Endothelial cell of umbilical vein (primary cell): Measurements from ENCODE around the gene P3H2. TPM values are rescaled to one million over a fixed set of nuclear protein-coding genes. Genes with fewer than 3 reads are reported as not detected.
A peak's percentile ranks its signal among the peaks of the same experiment; 100 is the strongest.

Source experiments
- BruUV-seq: library from RNA; stranded (reverse); fragments of 400-500 nt; replicated peaks from 2 replicates; lab custom pipeline; 2021; lab: Mats Ljungman, UMichigan
- CTCF ChIA-PET: fragments of 300-600, 350-600 bp; sonication (Branson Sonifier 250); formaldehyde crosslinking; loops from one replicate; lab custom pipeline; 2021; ENCODE audit warnings: antibody characterized with exemption, inconsistent platforms; lab: Charles Lee
- POLR2A ChIA-PET: fragments of 300-600, 350-600 bp; sonication (Branson Sonifier 250); formaldehyde crosslinking; loops from one replicate; lab custom pipeline; 2021; ENCODE audit warnings: antibody characterized with exemption, inconsistent platforms; lab: Charles Lee
- DNase-seq: peaks from one replicate; pipeline ENCODE4 v3.0.0-alpha.2; 2011; ENCODE audit warnings: low read depth, low spot score
- FAIRE-seq: peaks from 2 replicates; lab custom pipeline; 2011; peaks lifted over from hg19 to GRCh38; lab: Jason Lieb, UNC
- H2AFZ ChIP-seq: 2 replicates; pipeline ENCODE4 v1.6.0; 2012; ENCODE audit warnings: low read depth, low read length, control low read depth, inconsistent platforms
- H3K27ac ChIP-seq: 2 replicates; pipeline ENCODE4 v1.5.1; 2011; ENCODE audit warnings: low read depth, mild to moderate bottlenecking, control low read depth, low read length, moderate library complexity; ENCODE audit not compliant: insufficient read depth
- H3K27me3 ChIP-seq, 2 experiments: 2 replicates each; pipeline versions ENCODE4 v1.6.0 to v1.6.1; 2011; ENCODE audit warnings: low read length in 2 of 2, mixed read lengths in 1 of 2; ENCODE audit not compliant: control insufficient read depth in 2 of 2, insufficient read depth in 2 of 2
- H3K36me3 ChIP-seq, 2 experiments: 2 replicates in 1 of 2; 3 replicates in 1 of 2; pipeline ENCODE4 v1.5.1; 2011; ENCODE audit warnings: low read length in 2 of 2, mild to moderate bottlenecking in 1 of 2, moderate library complexity in 1 of 2; ENCODE audit not compliant: control insufficient read depth in 2 of 2, insufficient read depth in 2 of 2; ENCODE audit errors: extremely low read depth in 1 of 2
- H3K4me1 ChIP-seq: 3 replicates; pipeline ENCODE4 v1.5.1; 2011; ENCODE audit warnings: mild to moderate bottlenecking, low read length; ENCODE audit not compliant: control insufficient read depth, insufficient read depth; ENCODE audit errors: extremely low read depth
- H3K4me2 ChIP-seq: 2 replicates; pipeline ENCODE4 v1.6.1; 2011; ENCODE audit warnings: low read length, control low read depth, mixed read lengths; ENCODE audit not compliant: insufficient read depth
- H3K4me3 ChIP-seq, 3 experiments: fragments of 200-600 bp in 1 of 3; sonication (generic), shearing (Covaris generic) in 1 of 3; replicated peaks in 1 of 3; 2 replicates each; pipeline ENCODE4 v1.5.1; 2011 to 2016; ENCODE audit warnings: control low read depth in 3 of 3, low read length in 3 of 3, mild to moderate bottlenecking in 2 of 3, inconsistent platforms in 1 of 3, low read depth in 1 of 3, moderate library complexity in 1 of 3; ENCODE audit not compliant: insufficient read depth in 1 of 3
- H3K79me2 ChIP-seq: 2 replicates; pipeline ENCODE4 v1.6.0; 2012; ENCODE audit warnings: low read length, inconsistent platforms; ENCODE audit not compliant: control insufficient read depth, insufficient read depth
- H3K9ac ChIP-seq: replicated peaks from 2 replicates; pipeline ENCODE3; 2011; ENCODE audit warnings: low read length, control low read depth; ENCODE audit not compliant: insufficient read depth; ENCODE audit errors: extremely low read depth
- H3K9me1 ChIP-seq: replicated peaks from 3 replicates; pipeline ENCODE4 v1.6.0; 2011; ENCODE audit warnings: mild to moderate bottlenecking, low read length; ENCODE audit not compliant: control insufficient read depth, insufficient read depth; ENCODE audit errors: extremely low read depth
- H3K9me3 ChIP-seq: replicated peaks from 2 replicates; pipeline ENCODE4 v1.5.1; 2012; ENCODE audit warnings: low read length, inconsistent platforms; ENCODE audit not compliant: control insufficient read depth, insufficient read depth
- H4K20me1 ChIP-seq: replicated peaks from 2 replicates; pipeline ENCODE3; 2011; ENCODE audit warnings: mild to moderate bottlenecking, low read length; ENCODE audit not compliant: control insufficient read depth, insufficient read depth; ENCODE audit errors: extremely low read depth
- FOS ChIP-seq: IDR thresholded peaks from 2 replicates; pipeline ENCODE4 v1.6.1; 2011; ENCODE audit warnings: mild to moderate bottlenecking, low read length, moderate library complexity, borderline replicate concordance; ENCODE audit not compliant: insufficient read depth
- GATA2 ChIP-seq: IDR thresholded peaks from 2 replicates; pipeline ENCODE4 v1.7.0; 2011; ENCODE audit warnings: low read depth, mild to moderate bottlenecking, moderate library complexity, mixed read lengths, low read length; ENCODE audit not compliant: insufficient read length, insufficient read depth
- JUN ChIP-seq: IDR thresholded peaks from 2 replicates; pipeline ENCODE4 v1.6.1; 2011; ENCODE audit warnings: borderline replicate concordance, low read depth; ENCODE audit not compliant: insufficient read length, insufficient read depth
- POLR2A ChIP-seq: IDR thresholded peaks from 2 replicates; pipeline ENCODE4 v1.6.1; 2012; ENCODE audit warnings: low read depth, mild to moderate bottlenecking, control low read depth, low read length
- dilution Hi-C: fragments of 300-500 bp; cut with MboI; formaldehyde crosslinking; loops from one replicate; pipeline ENCODE4 v1.15.0; 2019; ENCODE audit warnings: low sequenced_read_pairs; ENCODE audit not compliant: extremely low pct_ligation_motif_present
- intact Hi-C: fragments of 100-400 bp; cut with micrococcal nuclease; formaldehyde crosslinking; loops from one replicate; pipeline ENCODE4 v1.10.0; 2022
- polyA plus RNA-seq, 4 experiments: library from polyadenylated mRNA; depleted of rRNA in 3 of 4; stranded (reverse) in 3 of 4; unstranded in 1 of 4; fragments of >200 nt; gene quantifications; 2 replicates each; pipeline versions ENCODE4 v1.2.1 to v1.2.3, GENCODE V29; 2011 to 2012; ENCODE audit warnings: missing spikeins in 1 of 4
- total RNA-seq: library from RNA; stranded (reverse); gene quantifications from 2 replicates; pipeline ENCODE4 v1.2.3, GENCODE V29; 2021
- TF ChIP-seq, protein P1 (sequence below): IDR thresholded peaks from 2 replicates; pipeline ENCODE4 v1.6.1; 2011; ENCODE audit not compliant: insufficient read depth, insufficient read length
- TF ChIP-seq, protein P2 (sequence below), 2 donors: IDR thresholded peaks; 1 replicate in 1 of 2; 2 replicates in 1 of 2; pipeline ENCODE4 v1.5.1; 2011; ENCODE audit warnings: low read length in 2 of 2, mild to moderate bottlenecking in 2 of 2, moderate library complexity in 2 of 2, control low read depth in 1 of 2, inconsistent platforms in 1 of 2, low read depth in 1 of 2; ENCODE audit not compliant: insufficient read depth in 1 of 2; ENCODE audit errors: extremely low read depth in 1 of 2

The P3H2 gene
- total and polyA plus RNA-seq, 2 donors (not counting 3 experiments of a cell fraction or from before 2014, with no cell fraction given) = 6.6 to 6.8 TPM

DNA sequence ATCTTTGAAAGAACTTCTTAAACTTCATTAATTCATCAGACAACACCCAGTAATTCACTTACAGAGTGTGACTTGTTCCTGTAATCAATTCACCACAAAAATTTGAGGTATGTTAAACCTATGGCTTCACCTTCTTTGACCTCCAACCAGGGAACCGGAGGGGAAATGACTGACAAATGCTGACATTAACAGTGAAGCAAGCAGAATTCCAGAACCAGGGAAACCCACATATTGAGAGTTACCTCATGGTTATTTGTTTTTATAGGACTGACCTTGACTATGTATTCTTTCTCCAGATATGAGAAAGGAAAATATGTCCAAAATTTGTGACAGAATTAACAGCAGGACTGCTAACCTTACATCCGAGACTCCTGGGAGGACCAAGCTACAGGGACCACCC is 2.7 kb downstream of the P3H2 start:
- FAIRE-seq (no peak), DNase-seq (peak; percentile 27)
- no peaks in the 10 kb centered on the region for H3K9me3 ChIP-seq
- POLR2A ChIA-PET = no interaction called here
- H3K27me3 ChIP-seq = peaks cover 0 to 2% of the 10 kb centered on the region in 2 experiments
- dilution Hi-C loops = no loop called here
- H2AFZ ChIP-seq = no peak overlapping the region
- CTCF ChIA-PET = interaction anchor here (0.5 kb wide), 1 partner anchor 274 kb away, joined by 3 read pairs; no protein-coding TSS in a partner anchor
- intact Hi-C loops = no loop called here
- TF ChIP-seq, protein P1, sequence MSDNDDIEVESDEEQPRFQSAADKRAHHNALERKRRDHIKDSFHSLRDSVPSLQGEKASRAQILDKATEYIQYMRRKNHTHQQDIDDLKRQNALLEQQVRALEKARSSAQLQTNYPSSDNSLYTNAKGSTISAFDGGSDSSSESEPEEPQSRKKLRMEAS = no peak
- TF ChIP-seq, protein P2, sequence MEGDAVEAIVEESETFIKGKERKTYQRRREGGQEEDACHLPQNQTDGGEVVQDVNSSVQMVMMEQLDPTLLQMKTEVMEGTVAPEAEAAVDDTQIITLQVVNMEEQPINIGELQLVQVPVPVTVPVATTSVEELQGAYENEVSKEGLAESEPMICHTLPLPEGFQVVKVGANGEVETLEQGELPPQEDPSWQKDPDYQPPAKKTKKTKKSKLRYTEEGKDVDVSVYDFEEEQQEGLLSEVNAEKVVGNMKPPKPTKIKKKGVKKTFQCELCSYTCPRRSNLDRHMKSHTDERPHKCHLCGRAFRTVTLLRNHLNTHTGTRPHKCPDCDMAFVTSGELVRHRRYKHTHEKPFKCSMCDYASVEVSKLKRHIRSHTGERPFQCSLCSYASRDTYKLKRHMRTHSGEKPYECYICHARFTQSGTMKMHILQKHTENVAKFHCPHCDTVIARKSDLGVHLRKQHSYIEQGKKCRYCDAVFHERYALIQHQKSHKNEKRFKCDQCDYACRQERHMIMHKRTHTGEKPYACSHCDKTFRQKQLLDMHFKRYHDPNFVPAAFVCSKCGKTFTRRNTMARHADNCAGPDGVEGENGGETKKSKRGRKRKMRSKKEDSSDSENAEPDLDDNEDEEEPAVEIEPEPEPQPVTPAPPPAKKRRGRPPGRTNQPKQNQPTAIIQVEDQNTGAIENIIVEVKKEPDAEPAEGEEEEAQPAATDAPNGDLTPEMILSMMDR (IDR thresholded peaks at IDR 0.05; ENCODE audit: extremely low read depth in 1 of 2, insufficient read depth in 1 of 2, low read depth in 1 of 2, low read length in 2 of 2) = no peak
- TF ChIP-seq FOS (no peak), JUN (no peak), POLR2A (no peak)
- no peaks in the 10 kb centered on the region for H4K20me1 ChIP-seq
- H3K4me3 ChIP-seq = no peak overlapping the region
- no peak overlapping the region for H3K4me2 ChIP-seq
- H3K9me1 ChIP-seq = no peaks in the 10 kb centered on the region
- peaks cover 9% of the 10 kb centered on the region for H3K4me1 ChIP-seq
- no peaks in the 10 kb centered on the region for H3K36me3 ChIP-seq
- H3K27ac ChIP-seq = no peak overlapping the region
- H3K79me2 ChIP-seq = no peaks in the 10 kb centered on the region
- BruUV-seq = no TSS peak
- H3K9ac ChIP-seq = no peak overlapping the region

DNA sequence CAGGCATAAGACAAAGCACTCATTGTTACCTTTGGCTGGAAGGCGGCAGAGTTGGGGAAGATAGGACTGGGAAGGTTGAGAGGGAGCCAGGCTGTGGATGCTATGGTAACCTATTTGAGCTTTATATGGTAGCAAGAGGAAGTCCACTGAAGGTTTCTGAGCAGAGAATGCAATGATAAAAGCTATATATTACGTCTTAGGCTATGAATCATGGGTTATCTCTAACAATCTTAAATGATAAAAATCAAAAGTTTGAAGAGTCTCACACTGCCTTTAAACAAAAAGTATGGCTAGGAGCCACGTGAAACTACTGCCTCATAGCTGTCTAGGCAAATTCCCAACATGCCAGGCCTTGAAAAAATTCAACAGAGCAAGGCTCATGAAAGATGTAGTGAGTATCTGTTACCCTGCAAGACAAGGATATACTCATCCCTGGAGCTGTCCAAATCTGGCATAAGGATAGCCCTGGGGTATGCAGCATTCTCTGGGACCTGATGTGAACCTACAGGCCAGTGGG is 4.1 kb downstream of the P3H2 start:
- H3K4me2 ChIP-seq = no peak overlapping the region
- no TSS peak for BruUV-seq
- ChIA-PET POLR2A (no interaction called here), CTCF (interaction anchor here (0.9 to 1.2 kb wide), 4 partner anchors 9 to 327 kb away, joined by 3 read pairs; no protein-coding TSS in a partner anchor)
- peaks cover 9% of the 10 kb centered on the region for H3K4me1 ChIP-seq
- no peaks in the 10 kb centered on the region for H4K20me1 ChIP-seq
- no peak overlapping the region for H3K9ac ChIP-seq
- H3K9me3 ChIP-seq = no peaks in the 10 kb centered on the region
- no peak overlapping the region for H3K27ac ChIP-seq
- intact Hi-C loops = no loop called here
- TF ChIP-seq JUN = no peak
- TF ChIP-seq GATA2 = no peak
- TF ChIP-seq POLR2A = no peak
- peaks cover 0 to 2% of the 10 kb centered on the region in 2 experiments for H3K27me3 ChIP-seq
- no peak for DNase-seq
- H3K79me2 ChIP-seq = no peaks in the 10 kb centered on the region
- no peak overlapping the region for H3K4me3 ChIP-seq
- dilution Hi-C loops = no loop called here
- no peaks in the 10 kb centered on the region for H3K9me1 ChIP-seq
- H2AFZ ChIP-seq = no peak overlapping the region
- FAIRE-seq = no peak
- no peaks in the 10 kb centered on the region for H3K36me3 ChIP-seq
